ENCODE data around the gene ZSWIM6.

DNA sequence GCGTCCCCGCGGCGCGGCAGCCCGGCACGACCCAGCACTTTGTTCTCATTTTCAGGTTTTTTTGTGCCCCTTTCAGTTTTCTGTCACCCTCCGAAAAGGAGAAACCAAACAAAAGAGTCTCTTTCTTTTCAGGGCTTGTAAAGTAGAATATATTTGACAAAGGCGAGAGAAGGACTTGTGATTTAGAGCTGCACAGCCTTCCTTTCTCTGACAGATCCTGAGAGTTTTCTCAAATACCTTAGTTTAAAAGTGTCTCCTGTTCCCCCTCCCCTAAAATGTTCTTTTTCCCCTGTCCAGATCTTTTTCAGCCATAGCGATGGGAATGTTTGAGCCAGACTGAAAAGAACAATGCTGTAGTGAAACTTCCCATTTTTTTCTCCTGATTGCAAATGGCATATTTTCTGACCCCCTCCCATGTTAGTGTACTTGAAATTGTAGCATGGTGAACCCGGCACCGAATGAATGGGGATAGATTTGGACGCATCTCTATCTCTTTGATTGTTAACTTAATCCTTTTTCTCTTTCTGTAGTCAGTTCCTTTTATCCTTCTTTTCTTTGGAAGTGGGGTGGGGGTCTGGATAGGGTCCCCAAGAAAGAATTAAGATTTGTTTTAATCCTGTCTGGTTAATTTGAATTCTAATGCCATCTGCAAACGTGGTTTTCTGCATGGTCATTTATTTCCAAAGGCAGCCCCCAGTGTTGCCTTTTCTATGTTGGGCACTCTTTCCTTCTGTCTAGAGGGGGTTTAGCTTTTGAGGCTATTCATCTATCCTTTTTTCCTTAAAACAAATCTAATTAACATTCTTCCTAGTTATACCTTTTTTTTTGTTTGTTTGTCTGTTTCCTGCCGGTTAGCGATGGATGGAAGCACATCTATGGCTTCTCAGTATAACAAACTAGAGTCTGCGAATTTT, 2.2 kb downstream of the ZSWIM6 start:
- TF ChIP-seq, protein P1, sequence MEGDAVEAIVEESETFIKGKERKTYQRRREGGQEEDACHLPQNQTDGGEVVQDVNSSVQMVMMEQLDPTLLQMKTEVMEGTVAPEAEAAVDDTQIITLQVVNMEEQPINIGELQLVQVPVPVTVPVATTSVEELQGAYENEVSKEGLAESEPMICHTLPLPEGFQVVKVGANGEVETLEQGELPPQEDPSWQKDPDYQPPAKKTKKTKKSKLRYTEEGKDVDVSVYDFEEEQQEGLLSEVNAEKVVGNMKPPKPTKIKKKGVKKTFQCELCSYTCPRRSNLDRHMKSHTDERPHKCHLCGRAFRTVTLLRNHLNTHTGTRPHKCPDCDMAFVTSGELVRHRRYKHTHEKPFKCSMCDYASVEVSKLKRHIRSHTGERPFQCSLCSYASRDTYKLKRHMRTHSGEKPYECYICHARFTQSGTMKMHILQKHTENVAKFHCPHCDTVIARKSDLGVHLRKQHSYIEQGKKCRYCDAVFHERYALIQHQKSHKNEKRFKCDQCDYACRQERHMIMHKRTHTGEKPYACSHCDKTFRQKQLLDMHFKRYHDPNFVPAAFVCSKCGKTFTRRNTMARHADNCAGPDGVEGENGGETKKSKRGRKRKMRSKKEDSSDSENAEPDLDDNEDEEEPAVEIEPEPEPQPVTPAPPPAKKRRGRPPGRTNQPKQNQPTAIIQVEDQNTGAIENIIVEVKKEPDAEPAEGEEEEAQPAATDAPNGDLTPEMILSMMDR (conservative IDR thresholded peaks at IDR 0.05), result no peak
- no peak for TF ChIP-seq EZH2 (IDR thresholded peaks at IDR 0.05; ENCODE audit: low read depth)
